GM18861 (cell line): ENCODE data around the gene SAMD5.

Experiments used
- ATAC-seq: cut with Tn5 transposase; IDR thresholded peaks from one replicate; pipeline ENCODE4 v1.9.1; 2021; ENCODE audit not compliant: unreplicated experiment

SAMD5 gene

GRCh38 chr6:147617366-147617765, 108.9 kb downstream of the SAMD5 start:
- ATAC-seq = no peak

- ATAC-seq = no peak
Measured at GRCh38 chr6:147618457-147618856, 110.0 kb downstream of the SAMD5 start.

GRCh38 chr6:147618927-147619326, 110.4 kb downstream of the SAMD5 start:
- ATAC-seq = no peak
